Stimulated activated CD8-positive, alpha-beta memory T cell treated with anti-CD3 and anti-CD28 coated beads, Interleukin-7, amount 100 ng/mL, for 1 hour (primary cell): ENCODE measurements around the gene SHH.

ENCODE experiments used
- DNase-seq, 2 donors: peaks; one replicate each; pipeline ENCODE4 v3.0.0-alpha.2; 2020; ENCODE audit warnings: low read depth in 2 of 2

The SHH gene

DNA sequence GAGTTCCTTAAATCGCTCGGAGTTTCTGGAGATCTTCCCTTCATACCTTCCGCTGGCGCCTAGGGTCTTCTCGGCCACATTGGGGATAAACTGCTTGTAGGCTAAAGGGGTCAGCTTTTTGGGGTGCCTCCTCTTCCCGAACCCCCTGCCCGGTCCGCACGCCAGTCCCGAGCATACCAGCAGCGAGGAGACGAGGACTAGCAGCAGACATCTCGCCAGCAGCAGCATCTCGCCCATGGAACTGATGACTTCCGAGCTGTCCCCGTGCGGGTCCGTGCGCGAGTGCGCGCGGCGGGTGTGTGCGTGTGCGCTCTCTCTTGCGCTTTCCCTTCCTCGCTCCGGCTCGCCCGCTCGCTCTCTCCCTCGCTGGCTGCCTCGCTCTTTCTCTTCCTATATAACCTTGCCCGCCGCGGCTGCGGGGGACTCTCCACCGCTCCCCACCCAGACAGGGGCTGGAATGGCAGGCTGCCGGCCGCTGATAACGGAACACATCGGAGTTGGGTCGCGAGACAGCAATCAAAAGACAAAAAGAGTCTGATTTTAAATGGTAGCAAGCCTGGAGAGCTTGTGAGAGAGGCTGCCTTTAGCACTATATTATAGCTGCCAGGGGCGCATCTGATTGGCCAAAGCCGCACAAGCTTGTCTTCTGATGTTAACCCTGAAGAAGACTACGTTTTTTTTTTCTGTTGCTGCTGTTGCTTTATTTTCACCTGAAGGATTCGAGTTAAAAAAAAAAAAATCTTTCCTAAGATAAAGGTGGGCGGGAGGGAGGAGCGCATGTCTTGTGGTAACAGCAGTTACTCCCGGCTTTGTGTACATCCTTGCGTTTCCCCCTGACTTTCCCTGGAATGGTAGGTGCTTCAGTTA is at the start of gene SHH:
SHH (minus strand) TSS at position 569 of the 867 bp plus-strand sequence; CDS start at position 228, 341 bp downstream.
- DNase-seq, result no peak

- no peak for DNase-seq
These were observed 49.2 kb upstream of the SHH start for GRCh38 chr7:155861480-155861868.

DNA sequence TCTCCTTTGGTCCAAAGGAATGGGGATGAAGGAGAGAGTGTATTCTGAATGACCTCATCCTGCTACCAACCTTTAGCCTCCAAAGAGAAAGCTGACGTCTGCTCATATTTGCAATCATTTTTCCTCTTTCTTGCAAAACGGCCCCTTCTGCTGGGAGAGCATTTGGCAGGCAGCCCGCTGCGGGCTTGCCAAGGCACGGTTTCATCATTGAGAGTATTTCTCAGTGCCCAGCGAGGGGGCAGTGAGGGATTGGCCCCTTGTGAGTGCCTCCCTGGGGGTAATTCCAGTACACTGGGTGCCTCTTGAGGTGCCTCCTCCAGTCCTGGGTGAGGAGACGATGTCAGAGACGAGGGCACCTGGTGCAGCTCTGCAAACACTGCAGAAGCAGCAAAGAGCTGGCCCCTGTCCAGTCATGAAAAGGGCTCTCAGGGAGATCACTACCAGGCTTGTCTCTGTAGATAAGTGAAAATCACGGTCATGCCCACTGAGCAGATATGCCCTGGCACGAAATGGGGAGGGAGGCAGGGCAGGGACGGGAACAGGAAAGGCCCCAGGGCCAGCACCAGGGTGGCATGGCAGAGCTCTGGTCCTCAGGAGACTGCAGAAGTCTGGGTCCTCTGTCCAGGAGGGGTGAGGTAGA is 48.7 kb upstream of the SHH start:
- DNase-seq, result no peak

- no peak for DNase-seq
These were observed 48.2 kb upstream of the SHH start for GRCh38 chr7:155860461-155860839.

- no peak for DNase-seq
These were observed 46.3 kb upstream of the SHH start for GRCh38 chr7:155858521-155859061.

GRCh38 chr7:155857141-155857540 is 44.9 kb upstream of the SHH start:
- no peak for DNase-seq

DNA sequence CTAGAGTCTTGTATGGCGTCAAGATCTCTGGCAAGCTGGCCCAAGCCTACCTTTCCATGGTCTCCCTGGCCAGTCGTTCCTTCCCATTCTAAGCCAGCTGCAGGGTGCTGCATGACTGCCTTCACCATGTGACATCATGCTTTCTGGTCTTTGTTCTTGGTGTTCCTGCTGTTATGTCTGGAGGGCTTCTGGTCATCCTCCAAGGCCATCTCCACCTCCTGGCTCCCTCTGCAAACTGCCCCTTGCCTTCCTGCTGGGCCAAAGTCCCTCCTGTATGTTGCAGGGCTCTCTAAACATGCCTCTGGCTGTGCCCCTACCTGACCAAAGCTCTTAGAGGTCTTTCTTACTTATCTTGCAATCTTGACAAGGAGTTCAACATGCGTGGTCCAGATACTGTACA is 44.4 kb upstream of the SHH start:
- DNase-seq, result no peak

DNA sequence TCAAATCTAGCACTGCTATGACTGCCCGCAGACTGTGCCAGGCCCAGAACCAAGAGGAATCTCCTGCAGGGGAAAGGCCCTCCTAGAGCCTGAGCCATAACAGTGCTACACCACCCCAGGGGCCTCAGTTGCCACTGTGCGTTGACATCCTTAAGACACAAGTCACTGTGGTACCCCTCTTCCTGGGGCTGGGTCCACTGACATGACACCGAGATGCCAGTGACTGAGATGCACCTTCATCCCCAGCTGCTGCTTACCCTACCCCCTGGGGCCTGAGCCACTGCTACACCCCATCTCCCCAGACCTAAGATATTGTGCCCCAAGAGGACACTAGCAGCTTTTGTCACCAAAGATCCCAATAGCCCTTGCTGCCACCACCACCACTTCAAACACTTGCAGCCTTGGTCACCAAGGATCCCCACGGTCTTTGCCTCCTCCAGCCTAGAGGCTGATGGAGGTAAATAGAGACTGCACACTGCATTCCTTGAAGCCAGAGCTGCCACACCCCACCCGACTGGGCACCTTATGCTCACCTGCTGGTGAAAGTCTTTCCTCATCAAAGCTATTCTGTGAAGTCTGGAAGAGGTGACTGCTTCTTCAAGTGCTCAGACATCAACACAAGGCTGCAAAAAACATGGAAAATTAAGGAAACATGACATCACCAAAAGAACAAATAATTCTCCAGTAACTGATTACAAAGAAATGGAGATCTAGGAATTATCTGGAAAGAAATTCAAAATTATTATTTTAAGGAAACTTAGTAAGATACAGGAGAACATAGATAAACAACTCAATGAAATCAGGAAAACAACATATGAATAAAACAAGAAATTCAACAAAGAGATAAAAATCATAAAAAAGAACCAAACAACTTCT is 40.4 kb upstream of the SHH start:
- no peak for DNase-seq

DNA sequence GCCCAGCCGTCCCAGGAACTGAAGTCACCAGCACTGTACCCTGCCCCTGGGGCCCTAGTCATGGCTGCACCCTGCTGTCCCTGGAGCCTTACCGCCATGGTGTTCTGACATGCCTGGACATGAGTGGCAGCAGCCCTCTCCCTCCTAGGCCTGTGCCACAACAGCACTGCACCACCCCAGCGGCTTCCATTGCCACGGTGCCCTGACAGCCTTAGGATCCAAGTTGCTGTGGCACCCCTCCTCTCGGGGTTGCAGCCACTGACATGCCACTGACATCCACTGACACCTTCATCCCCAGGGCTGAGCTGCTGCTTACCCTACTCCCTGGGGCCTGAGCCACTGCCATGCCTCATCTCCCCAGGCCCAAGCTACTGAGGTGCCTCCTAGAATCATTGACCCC is 39.6 kb upstream of the SHH start:
- DNase-seq, result no peak

GRCh38 chr7:155850766-155851678 is 38.8 kb upstream of the SHH start:
- DNase-seq, result no peak

GRCh38 chr7:155850001-155850436 is 37.8 kb upstream of the SHH start:
- no peak for DNase-seq

- no peak for DNase-seq
These were observed 36.7 kb upstream of the SHH start for GRCh38 chr7:155848691-155849669.

DNA sequence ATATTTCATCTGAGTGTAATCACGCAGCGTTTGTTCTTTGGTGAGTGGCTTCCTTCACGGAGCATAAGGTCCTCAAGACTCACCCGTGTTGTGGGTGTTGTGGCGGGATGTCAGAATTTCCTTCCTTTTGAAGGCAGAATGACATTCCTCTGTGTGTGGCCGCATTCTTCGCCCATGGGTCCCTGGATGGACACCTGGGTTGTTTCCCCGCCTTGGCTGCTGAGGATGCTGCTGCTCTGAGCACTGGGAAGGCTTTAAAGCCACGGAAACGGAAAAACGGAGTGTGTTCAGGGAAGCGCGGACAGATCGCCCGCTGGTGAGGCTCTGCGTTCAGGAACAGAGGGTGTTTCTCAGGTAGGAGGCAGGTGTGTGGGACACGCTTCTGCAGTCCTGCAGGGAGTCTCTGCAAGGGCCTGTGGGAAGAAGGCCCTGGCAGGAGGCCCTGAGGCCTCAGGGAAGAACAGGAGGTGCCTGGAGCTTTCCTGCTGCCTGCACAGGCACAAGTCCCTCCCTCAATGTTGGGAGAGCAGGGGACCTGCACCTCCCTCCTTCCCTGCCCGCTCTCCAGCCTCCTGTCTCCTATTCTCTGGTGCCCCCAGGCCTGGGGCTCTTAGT is 35.7 kb upstream of the SHH start:
- no peak for DNase-seq

GRCh38 chr7:155846936-155847335 is 34.7 kb upstream of the SHH start:
- DNase-seq, result no peak

- no peak for DNase-seq
These were observed 33.9 kb upstream of the SHH start for GRCh38 chr7:155846156-155846555.

- no peak for DNase-seq
These were observed 33.0 kb upstream of the SHH start for GRCh38 chr7:155845226-155845625.

GRCh38 chr7:155844526-155844925 is 32.3 kb upstream of the SHH start:
- DNase-seq, result no peak

DNA sequence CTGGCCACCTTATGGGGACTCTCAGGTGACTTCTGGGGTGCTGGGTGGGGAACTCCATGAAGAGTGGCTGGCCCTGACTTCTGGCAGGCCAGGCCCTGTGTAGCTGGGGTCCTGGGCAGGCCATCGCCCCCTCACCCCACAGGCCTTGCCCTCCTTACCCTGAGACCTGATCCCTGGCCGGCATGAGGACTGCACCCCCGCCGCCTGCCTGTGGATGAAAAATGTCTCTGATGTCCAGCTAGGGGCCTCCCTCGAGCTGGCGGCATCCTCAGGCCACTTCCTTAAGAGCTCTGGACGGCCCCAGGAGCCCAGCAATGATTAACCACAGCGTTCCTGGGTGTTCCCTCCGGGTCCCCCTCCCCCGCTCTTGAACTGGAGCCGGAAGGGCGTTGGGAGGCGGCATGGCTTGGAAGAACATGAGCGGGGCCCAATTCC is 31.8 kb upstream of the SHH start:
- DNase-seq, result no peak

GRCh38 chr7:155843426-155844018 is 31.3 kb upstream of the SHH start:
- no peak for DNase-seq
